Retina (tissue), 1 donor: ENCODE data around the gene ANKRD2.
"Not testable (repeated sequence)": the region's sequence is repeated elsewhere in the genome, so short reads cannot be mapped to it uniquely, and the experiment has no call there.

ENCODE experiments used
- DNase-seq: peaks from one replicate; pipeline ENCODE4 v3.0.0-alpha.2; 2016

ANKRD2 gene

DNA sequence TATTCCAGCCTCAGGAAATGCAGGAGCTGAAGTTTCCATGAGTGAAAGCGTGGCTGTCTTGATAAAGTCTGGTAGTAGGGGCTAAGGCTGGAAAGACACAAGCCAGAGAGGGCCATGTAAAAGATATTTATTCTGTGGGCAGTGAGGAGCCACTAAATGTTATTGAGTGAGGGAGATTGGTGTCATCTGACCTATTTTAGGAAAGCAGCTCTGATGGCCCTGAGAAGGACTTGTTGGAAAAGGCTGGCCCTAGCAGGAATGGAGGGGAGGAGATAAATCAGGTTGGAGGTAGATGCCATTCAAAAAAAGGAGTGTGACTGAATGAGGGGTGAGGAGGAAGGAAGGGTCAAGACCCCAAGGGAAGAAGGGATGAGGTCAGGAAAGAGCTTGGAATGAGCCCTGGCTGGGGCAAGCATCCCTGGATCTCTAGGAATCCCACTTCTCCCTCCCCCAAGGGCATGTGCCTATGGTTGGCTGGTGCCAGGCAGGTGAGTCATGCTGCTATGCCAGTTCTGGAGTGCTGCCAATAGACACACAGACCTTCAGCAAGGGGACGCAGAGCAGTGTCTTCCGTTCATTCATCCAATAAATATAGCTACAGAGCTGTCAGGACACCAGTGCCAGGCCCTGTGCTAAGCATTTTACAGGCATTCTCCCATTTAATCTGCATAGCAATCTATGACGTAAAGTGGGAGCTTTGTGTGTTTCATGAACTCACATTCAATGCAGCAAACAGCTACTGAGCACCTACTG is 2.0 kb downstream of the ANKRD2 start:
- no peak for DNase-seq

DNA sequence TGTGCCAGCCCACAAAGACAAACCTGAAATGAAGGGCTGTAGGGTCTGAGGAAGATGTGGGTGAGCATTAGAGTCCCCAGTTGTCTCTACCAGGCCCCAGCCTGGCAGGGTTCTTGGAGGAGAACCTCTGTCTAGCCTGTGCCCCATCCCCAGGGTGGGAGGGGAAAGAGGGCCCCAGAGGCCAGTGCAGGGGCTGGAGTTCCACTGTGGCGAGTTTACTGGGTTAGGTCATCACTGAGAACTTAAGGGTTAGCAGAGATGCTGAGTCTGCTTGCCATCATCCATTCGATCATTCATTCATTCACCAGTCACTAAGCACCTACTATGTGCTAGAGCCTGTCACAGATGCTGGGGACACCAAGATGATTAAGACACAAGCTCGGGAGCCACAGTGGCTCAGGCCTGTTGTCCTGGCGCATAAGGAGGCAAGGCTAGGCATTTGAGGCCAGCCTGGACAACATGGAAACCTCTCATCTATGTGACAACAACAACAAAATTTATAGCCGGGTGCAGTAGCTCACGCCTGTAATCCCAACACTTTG is 2.6 kb downstream of the ANKRD2 start:
- no peak for DNase-seq

DNA sequence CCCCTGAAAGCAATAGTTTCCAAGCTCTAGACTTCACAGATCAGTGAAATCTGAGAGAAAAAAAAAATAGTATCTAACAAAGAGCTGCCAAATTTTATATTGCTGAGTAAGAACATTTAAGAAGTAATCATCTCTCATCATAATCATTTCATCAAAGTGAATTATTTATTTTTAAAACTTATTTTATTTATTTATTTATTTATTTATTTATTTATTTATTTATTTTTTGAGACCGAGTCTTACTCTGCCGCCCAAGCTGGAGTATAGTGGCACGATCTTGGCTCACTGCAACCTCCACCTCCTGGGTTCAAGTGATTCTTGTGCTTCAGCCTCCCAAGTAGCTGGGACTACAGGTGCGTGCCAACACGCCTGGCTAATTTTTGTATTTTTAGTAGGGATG is 3.9 kb downstream of the ANKRD2 start:
- not testable (repeated sequence) for DNase-seq

DNA sequence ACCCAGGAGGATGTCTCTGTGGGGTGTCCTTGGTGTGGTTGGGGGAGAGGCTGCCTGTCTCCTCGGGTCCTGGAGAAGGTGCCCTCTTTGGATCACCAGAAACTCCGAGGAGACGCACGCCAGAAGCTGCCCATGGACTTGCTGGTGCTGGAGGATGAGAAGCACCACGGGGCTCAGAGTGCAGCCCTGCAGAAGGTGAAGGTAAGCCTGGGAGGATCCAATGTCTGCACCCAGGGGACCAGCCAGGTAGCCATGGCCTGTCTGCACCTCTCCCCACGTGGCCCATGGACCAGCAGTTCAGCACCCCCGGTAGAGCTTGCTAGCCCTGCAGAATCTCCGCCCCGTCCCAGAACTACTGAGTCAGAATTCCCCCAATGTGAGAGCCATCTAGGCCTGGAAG is 5.1 kb downstream of the ANKRD2 start:
- no peak for DNase-seq

DNA sequence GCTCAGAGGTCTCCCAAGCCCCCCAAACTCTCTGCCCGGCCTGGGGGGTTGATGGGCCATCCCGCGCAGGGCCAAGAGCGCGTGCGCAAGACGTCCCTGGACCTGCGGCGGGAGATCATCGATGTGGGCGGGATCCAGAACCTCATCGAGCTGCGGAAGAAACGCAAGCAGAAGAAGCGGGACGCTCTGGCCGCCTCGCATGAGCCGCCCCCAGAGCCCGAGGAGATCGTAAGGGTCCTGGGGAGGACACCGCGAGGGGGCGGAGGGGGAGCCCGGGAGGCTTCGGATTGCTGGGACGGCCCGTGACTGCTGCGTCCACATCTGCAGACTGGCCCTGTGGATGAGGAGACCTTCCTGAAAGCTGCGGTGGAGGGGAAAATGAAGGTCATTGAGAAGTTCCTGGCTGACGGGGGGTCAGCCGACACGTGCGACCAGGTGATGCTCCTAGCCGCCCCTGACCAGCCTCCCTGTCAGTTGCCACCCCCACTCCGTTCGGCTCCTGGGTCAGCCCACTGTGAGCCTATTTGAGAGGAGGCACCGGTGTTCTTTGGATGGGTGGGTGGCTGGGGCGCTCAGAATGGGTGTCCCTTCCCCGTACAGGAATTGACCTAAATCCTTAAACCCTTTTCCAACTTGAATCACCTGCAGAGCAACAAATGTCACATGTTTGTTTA is 5.7 kb downstream of the ANKRD2 start:
- no peak for DNase-seq

DNA sequence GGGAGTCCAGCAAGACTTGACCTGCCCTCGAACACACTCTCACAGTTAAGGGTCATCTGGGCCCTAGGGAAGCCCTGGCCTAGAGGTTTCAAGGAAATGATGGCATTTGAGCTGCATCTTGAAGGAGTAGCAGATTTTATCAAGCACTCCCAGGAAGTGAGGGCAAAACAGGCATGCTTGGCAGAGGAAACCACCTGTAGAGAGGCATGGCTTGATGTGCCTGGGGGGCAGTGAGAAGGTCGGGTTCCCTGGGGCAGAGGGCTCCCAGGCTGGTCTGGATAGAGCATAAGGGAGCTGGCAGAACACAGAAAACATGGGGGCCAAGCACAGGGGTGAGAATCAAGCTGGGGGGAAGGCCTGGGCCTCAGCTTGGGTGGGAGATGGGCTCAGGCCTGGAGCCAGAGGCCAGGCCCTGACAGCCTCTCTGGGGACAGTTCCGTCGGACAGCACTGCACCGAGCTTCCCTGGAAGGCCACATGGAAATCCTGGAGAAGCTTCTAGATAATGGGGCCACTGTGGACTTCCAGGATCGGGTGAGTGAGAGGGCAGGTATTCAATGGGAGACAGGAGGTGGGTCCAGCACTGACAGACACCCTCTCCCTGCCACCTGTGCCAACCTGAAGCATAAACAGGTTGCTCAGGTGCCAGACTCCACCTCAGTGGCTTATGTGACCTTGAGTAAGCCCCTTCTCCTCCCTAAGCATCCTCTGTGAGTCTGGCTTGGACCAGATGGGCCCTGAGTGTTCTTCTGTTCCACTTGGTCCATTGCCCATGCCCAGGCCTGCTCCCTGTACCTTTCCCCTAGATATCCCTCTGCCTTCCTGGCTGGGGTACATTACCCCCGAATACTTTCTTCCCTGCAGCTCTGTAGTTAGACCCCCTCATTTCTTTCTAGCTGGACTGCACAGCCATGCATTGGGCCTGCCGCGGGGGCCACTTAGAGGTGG is 8.1 kb downstream of the ANKRD2 start:
- DNase-seq, result no peak

DNA sequence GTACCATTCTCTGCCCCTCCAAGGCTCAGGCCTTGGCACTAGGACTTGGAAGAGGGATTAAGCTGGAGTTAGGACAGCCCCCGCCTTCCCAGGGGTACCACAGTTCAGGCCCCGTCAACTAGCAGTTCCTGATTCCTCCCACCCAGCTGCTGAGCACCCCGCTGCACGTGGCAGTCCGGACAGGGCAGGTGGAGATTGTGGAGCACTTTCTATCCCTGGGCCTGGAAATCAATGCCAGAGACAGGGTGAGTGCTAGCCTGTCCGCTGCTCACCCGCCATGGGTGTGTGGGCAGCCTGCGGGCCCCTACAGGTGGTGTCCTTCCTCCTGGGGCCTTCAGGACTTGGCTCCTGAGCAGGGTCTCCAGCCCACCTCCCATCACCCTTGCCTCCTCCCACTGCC is 9.6 kb downstream of the ANKRD2 start:
- DNase-seq, result no peak

DNA sequence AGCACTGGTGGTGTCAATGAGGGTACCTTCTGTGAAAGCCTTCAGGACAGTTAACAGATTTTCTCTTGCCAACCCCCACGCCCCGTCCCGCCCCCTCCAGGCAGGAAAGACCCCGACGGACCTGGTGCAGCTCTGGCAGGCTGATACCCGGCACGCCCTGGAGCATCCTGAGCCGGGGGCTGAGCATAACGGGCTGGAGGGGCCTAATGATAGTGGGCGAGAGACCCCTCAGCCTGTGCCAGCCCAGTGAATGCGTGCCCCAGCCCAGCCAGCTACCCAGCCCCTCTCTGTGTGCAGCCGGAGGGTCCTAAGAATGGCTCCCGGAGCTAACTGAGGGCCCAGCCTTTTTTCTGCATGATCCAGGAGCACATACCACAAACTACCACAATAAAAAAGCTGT is 10.9 kb downstream of the ANKRD2 start:
- DNase-seq, result no peak

DNA sequence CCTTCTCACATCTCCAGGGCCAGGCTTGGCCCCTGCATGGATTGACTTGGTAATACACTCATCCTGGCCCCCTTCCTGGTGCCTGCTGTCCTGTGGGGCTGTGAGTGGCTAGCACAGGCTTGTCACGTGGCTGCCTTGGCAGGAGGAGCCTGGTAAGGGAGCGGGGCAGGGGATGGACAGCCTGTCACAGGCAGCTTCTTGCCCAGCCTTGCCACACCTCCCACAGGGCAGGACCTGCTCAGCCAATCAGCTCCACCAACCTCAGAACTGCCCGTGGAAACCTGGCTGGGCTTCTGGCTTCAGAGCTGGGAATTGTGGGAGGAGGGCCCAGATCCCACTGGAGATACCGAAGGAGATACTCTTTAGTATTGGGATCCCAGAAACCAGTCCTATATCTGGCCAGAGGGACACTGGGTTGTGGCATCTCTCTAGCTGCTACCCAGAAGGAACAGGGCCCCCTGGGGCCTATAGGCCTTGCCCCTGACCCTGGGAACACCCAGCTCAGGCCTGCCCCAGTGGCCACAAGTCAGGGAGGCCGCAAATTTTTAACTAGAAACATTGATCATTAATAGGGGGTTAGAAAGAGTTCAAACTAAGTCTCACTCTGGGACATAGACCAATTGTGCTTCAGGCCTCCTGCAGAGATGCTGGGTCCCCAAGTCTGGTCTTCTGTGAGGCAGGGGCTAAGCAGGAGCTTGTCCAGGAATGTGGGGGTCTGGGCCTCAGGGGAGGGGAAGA is 11.7 kb downstream of the ANKRD2 start, which contains the start of gene HOGA1:
TSS of gene HOGA1 (plus strand) at position 330 of the 738 bp plus-strand sequence. CDS start at position 645, 315 bp downstream.
- DNase-seq, result peak; percentile 50

DNA sequence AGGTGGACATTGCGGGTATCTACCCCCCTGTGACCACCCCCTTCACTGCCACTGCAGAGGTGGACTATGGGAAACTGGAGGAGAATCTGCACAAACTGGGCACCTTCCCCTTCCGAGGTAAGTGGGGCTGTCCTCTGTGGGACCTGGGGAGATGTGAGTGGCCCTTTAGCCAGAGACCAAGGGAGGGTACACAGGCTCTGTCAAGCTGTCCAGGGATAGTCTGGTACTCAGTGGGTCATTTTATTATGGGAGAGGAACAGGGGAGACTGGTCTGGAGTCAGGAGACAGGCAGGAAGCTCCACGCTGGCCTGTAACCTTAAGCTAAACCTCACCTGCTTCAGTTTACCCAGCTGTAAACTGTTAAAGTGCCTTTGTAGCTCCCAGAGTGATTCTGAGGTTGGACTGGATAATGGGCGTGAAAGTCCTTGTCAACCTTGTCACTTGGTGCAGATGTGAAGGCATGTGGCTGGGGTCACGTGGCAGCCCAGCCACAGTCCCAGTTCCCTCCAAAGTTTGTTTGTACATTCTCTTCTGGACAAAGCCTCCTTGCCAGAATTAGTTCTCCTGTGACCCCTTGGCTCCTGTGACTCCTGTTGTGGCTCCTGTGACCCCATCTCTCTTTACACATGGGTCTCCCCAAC is 12.3 kb downstream of the ANKRD2 start:
- no peak for DNase-seq

DNA sequence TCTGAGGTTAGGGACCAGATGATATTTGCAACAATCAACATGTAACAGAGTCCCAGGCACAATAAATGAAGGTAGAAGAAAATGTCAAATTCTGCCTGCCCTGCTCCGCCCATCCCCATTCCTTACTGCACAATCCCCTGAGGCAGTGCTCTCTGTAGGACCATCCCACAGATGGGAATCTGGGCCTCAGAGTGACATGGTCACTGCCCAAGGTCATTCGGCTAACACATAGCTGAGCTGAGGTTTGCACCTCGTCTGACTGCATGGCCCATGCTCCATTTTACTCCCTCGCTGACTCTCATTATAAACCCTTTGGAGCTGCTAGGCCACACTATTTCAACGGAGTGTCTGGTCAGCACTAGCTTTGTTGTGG is 12.8 kb downstream of the ANKRD2 start:
- no peak for DNase-seq

DNA sequence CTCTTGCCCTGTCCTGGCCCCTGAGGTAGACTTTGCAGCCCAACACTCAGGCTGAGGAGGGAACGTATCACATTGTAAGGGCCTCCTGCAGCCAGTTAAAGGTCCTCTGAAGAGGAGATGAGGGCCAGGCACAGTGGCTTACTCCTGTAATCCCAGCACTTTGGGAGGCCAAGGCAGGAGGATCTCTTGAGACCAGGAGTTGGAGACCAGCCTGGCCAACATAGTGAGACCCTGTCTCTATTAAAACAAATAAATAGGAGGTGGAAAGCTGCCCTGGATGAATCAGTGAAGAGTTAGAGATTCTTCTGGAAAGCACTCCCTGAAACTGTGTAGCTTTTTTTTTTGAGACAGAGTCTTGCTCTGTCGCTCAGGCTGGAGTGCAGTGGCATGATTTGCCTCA is 14.6 kb downstream of the ANKRD2 start:
- DNase-seq, result no peak

DNA sequence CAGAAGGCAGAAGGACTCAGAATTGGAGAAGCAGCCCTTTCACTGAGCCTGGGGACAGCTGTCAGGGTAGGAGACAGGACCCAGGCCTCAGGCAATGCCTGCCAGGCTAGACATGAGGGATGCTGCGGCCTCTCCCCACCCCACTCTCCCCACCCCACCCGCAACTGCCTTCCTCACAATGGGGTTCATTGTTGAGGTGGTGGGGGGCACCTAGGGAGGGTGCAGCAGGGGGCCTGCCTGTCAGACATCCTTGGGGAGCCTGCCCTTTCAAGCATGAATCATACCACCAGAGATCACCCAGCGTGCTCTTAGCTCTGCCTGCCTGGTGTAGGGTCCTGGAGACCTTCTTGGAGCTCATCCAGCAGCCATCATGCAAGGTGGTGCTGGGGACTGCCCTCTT is 16.9 kb downstream of the ANKRD2 start, which contains the start of gene C10orf62:
TSS of gene C10orf62 (plus strand) at position 243 of the 400 bp plus-strand sequence. CDS start 177 bp downstream, outside the sequence.
- DNase-seq, result no peak

DNA sequence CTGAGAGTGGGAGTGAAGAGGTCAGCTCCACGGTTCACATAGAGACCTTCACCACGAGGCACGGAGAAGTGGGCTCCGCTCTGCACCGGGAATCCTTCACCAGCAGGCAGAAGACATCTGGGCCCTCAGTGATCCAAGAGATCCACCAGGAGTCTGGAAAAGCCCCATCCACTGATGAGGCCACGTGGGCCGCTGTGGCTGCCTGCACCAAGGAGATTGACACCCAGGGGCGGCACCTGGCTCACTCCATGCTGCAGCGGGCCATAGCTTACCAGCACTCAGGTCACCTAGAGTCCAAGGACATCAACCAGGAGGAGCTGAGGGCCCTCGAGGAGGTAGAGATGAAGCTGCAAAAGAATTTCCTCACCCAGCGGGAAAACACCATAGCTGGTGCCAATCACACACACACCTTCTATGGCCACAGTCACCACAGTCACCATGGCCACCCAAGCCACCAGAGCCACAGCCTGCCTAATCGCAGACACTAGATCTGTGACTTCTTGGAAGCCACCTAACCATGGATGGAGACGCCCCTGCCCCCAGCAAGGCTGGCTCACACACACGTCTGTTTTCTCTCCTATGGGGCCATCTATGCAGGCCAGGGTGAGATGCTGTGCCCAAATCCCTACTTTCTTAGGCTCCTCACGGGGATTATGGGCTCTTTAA is 17.6 kb downstream of the ANKRD2 start:
- no peak for DNase-seq

DNA sequence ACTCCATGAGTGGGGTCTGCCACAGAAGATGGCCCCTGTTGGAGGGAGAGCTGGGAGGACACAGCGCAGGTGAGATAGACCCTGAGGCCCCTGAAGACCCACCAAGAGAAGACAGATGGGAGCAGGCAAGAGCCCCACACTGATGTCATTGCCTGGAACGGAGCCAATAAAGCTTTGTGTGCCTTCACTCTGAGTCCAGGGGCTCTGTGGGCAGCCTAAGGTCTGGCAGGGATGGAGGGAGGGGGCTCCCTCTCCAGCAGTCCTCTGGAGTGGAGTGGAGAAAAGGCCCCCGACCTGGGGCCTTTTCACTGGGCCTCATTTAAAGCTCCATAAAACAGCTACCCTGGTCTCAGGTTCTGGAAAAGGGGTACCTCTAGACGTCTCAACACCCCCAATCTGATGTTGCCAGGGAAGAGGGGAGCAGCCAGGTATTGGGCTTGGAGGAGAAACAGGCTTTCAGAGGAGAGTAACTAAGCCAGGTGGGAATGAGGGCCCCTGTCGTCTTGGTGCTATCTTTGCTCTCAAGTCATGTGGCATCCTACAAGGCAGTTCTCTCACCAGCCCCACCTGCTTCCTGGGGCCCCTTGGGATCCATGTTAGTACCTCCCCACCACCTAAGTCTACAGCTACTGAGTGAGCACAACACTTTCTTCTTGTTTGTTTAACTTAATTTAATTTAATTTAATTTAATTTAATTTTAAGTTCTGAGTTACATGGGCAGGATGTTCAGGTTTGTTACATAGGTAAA is 18.3 kb downstream of the ANKRD2 start:
- no peak for DNase-seq

DNA sequence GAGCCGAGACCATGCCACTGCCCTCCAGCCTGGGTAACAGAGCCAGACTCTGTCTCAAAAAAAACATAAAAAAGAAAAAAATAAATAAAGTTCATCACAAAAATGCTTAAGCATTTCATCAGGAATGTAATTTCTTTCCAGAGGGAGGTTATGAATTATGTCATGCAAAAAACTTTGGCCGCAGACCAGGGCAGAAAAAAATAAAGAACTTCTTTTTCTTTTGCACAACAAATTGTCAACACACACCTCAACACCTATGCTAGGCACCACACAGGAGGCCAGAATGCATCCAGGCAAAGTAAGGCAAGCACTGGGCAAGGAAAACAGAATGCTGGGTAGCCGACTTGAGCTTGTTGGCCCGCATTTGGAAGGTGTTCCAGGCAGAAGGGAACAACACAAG is 20.8 kb downstream of the ANKRD2 start:
- DNase-seq, result no peak

DNA sequence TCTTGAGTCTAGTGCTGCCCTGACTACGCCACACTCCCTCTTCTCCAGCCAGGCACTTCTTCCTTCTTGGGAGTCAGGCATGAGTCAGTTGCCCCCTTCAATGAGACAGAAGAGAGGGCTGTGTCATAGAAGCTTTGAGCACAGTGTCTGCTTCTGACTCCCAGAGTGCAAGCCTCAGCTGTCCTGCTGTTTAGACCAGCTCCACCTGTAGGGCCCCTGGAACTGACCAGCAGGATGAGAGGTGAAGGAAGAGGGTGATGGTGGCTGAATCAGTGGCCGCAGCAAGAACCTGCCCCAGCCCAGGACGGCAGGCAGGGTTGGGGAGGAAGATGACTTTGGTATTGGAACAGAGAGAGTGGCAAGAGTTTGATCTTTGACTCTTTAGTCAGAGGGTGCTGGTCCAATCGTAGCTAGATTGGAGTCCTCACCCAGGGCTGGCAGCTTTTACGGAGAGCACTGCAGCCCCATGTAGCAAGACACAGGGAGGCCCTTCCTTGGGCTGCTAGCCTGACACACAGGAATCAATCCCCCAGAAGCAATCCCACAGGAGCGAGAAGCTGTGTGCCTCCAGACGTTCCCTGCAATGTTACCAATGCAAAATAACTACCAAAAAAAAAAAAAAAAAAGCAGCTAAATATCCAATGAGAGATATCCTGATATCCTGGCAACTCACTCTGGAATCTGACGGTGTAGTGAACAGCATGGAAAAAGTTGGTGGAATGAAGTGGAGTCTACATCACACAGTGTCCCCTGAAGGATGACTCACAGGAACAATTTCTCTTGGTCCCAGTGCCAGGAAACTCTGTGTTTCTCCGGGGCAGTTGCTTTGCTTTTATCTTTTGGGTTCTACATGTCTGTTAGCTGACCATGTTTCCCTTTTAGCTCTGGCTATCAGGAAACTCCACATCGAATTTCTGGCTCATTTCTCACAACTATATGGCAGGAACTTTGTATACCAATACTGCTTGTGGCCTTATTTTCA is 23.8 kb downstream of the ANKRD2 start:
- no peak for DNase-seq

DNA sequence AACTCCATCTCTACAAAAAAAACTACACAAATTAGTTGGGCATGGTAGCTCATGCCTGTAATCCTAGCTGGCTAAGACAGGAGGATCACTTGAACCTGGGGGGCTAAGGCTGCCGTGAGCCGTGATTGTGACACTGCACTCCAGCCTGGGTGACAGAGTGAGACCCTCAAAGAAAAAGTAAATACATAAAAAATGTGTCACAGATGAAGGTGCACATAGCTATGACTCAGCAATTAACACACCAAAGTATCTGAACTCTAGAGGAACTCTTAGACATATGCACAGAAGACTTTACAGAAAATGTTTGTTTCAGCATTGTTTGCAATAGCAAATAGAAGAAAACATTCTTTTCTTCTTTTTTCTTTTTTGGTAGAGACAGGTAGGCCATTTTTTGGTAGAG is 25.2 kb downstream of the ANKRD2 start:
- DNase-seq, result no peak
